ENCODE measurements around the gene TPM2. TPM values are rescaled to one million over a fixed set of nuclear protein-coding genes. Genes with fewer than 3 reads are reported as not detected.

Gene TPM2
- total RNA-seq, 1 donor from 2014 or later = 174 TPM

DNA sequence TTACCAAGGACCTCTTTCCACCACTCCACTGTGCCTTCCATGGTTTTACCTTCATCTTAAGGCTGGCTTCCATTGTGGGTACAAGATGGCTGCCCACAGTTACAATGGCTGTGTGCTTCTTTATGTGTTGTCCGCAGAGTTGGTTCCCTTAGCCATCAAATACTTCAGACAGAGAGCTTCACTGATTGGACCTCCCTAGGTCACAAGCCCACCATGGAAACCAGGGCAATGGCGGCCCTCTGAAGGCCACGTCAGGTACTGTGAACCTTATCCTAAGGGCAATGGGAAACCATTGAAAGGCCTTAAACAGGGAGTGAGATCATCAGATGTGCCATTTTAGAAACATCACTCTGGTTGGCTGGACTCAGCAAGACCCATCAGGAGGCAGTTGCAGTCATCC, 21.8 kb downstream of the TPM2 start:
- Histone ChIP-seq H3K9ac (no peak overlapping the region), H3K9me3 (ENCODE audit: low read depth) (no peaks in the 10 kb centered on the region), H3F3A (ENCODE audit: low read depth) (peaks cover 3% of the 10 kb centered on the region), H3K4me3 (no peak overlapping the region), H3K36me3 (no peaks in the 10 kb centered on the region), H3K4me1 (peaks cover 14% of the 10 kb centered on the region), H4K20me1 (ENCODE audit: low read depth) (no peaks in the 10 kb centered on the region), H3K27me3 (no peaks in the 10 kb centered on the region), H3K79me2 (ENCODE audit: low read depth) (peaks cover 20% of the 10 kb centered on the region), H3K4me2 (no peak overlapping the region), H2AFZ (replicated peaks) (no peak overlapping the region), H3K27ac (no peak overlapping the region)
- Mint-ChIP-seq H3K4me1 (peaks cover 17% of the 10 kb centered on the region), H3K36me3 (peaks cover 2% of the 10 kb centered on the region), H3K27me3 (ENCODE audit: insufficient read depth, low read depth) (peaks cover 12% of the 10 kb centered on the region), H3K27ac (no peak overlapping the region), H3K9me3 (no peaks in the 10 kb centered on the region), H3K4me3 (no peak overlapping the region)
- no peak for DNase-seq (ENCODE audit: low spot score)
- TF ChIP-seq, protein P1, sequence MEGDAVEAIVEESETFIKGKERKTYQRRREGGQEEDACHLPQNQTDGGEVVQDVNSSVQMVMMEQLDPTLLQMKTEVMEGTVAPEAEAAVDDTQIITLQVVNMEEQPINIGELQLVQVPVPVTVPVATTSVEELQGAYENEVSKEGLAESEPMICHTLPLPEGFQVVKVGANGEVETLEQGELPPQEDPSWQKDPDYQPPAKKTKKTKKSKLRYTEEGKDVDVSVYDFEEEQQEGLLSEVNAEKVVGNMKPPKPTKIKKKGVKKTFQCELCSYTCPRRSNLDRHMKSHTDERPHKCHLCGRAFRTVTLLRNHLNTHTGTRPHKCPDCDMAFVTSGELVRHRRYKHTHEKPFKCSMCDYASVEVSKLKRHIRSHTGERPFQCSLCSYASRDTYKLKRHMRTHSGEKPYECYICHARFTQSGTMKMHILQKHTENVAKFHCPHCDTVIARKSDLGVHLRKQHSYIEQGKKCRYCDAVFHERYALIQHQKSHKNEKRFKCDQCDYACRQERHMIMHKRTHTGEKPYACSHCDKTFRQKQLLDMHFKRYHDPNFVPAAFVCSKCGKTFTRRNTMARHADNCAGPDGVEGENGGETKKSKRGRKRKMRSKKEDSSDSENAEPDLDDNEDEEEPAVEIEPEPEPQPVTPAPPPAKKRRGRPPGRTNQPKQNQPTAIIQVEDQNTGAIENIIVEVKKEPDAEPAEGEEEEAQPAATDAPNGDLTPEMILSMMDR (IDR thresholded peaks at IDR 0.05) = no peak
- no peak for TF ChIP-seq EZH2 (IDR thresholded peaks at IDR 0.05)
- TF ChIP-seq EZH2phosphoT487 (IDR thresholded peaks at IDR 0.05) = no peak

DNA sequence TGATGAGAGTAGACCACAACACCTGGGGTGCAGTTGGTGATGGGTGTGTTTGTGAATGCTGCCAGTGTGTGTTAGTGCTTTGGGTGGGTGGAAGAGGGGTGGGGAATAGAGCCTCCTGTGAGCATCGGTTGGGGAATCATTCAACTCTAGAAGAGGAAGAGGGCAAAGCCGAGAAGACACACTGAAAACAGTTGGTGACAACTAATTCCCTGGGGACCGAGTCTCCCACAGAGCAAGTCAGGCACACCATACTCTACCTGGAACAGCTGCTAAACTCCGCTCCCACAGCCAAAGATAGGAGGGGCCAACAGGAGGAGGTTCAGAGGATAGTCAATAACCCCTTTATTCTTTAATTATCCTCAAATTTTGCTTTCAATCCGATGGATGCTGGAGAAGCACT, 23.2 kb downstream of the TPM2 start:
- H3K4me3 Mint-ChIP-seq = no peak overlapping the region
- Histone ChIP-seq H3F3A (ENCODE audit: low read depth) (peaks cover 15% of the 10 kb centered on the region), H3K4me2 (no peak overlapping the region), H3K36me3 (no peaks in the 10 kb centered on the region), H3K27me3 (no peaks in the 10 kb centered on the region), H3K9me3 (ENCODE audit: low read depth) (no peaks in the 10 kb centered on the region), H3K27ac (no peak overlapping the region), H3K79me2 (ENCODE audit: low read depth) (peaks cover 21% of the 10 kb centered on the region), H3K4me3 (no peak overlapping the region), H3K4me1 (peaks cover 14% of the 10 kb centered on the region), H4K20me1 (ENCODE audit: low read depth) (no peaks in the 10 kb centered on the region), H3K9ac (no peak overlapping the region), H2AFZ (replicated peaks) (no peak overlapping the region)
- no peaks in the 10 kb centered on the region for H3K9me3 Mint-ChIP-seq
- H3K27ac Mint-ChIP-seq = no peak overlapping the region
- H3K27me3 Mint-ChIP-seq (ENCODE audit: insufficient read depth, low read depth) = peaks cover 9% of the 10 kb centered on the region
- peaks cover 29% of the 10 kb centered on the region for H3K4me1 Mint-ChIP-seq
- TF ChIP-seq EZH2 (IDR thresholded peaks at IDR 0.05) (no peak), EZH2phosphoT487 (IDR thresholded peaks at IDR 0.05) (no peak)
- TF ChIP-seq, protein P1 (IDR thresholded peaks at IDR 0.05) = no peak
- peaks cover 7% of the 10 kb centered on the region for H3K36me3 Mint-ChIP-seq
- DNase-seq (ENCODE audit: low spot score) = no peak

DNA sequence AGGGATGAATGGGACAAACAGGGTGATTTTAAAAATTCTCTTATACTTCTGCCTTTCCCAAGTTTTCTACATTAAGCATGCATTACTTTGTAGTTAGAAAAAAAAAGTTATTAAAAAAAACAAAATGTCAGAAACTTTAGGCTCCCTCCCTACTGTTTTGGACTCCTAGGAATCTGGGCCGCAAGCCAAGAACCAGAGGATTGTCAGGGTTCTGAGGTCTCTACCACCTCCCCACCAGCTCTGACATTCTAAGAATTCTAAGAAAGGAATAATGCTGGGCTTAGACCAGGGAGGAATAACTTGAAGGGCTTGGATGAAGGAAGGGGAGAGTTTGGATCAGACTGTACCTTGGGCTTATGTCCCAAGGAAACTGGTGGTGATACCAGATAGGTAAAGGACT, 23.7 kb downstream of the TPM2 start:
- H3K4me1 Mint-ChIP-seq = peaks cover 29% of the 10 kb centered on the region
- H3K4me3 Mint-ChIP-seq = peak overlapping the region; percentile 85
- Histone ChIP-seq H3F3A (ENCODE audit: low read depth) (peaks cover 19% of the 10 kb centered on the region), H3K4me2 (no peak overlapping the region), H3K4me3 (no peak overlapping the region), H3K4me1 (peaks cover 14% of the 10 kb centered on the region), H4K20me1 (ENCODE audit: low read depth) (no peaks in the 10 kb centered on the region), H3K79me2 (ENCODE audit: low read depth) (peaks cover 21% of the 10 kb centered on the region), H3K9me3 (ENCODE audit: low read depth) (no peaks in the 10 kb centered on the region), H3K27ac (no peak overlapping the region), H3K36me3 (no peaks in the 10 kb centered on the region), H3K27me3 (no peaks in the 10 kb centered on the region), H2AFZ (replicated peaks) (no peak overlapping the region), H3K9ac (no peak overlapping the region)
- DNase-seq (ENCODE audit: low spot score) = no peak
- peaks cover 10% of the 10 kb centered on the region for H3K36me3 Mint-ChIP-seq
- TF ChIP-seq EZH2phosphoT487 (IDR thresholded peaks at IDR 0.05) (no peak), EZH2 (IDR thresholded peaks at IDR 0.05) (no peak)
- TF ChIP-seq, protein P1 (IDR thresholded peaks at IDR 0.05) = no peak
- no peaks in the 10 kb centered on the region for H3K9me3 Mint-ChIP-seq
- peak overlapping the region; percentile 44 for H3K27ac Mint-ChIP-seq
- H3K27me3 Mint-ChIP-seq (ENCODE audit: insufficient read depth, low read depth) = peaks cover 9% of the 10 kb centered on the region

Data from neural progenitor cell (in vitro differentiated cells).